ENCODE data around the gene DSC2. TPM values are rescaled to one million over a fixed set of nuclear protein-coding genes. Genes with fewer than 3 reads are reported as not detected.
"Not testable (repeated sequence)": the region's sequence is repeated elsewhere in the genome, so short reads cannot be mapped to it uniquely, and the experiment has no call there.

The DSC2 gene
- total RNA-seq, 1 donor from 2014 or later: 2.0 TPM

DNA sequence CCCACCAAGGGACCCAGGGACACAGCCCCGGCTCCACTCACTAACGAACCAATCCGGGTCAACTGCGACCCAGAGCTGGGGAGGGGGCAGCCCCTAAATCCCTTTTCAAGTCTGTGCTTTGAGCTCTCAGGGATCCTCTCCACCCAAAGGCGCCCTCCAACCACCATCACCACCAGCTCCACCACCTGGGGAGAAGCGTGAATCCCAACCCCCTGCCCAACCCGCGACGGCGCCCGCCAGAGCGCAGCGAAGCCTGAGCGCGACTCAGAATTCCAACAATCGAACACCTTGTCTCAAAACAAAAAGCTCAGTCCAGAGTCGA, 60.2 kb downstream of the DSC2 start:
- peaks cover 59% of the 10 kb centered on the region for H3K27me3 Mint-ChIP-seq (ENCODE audit: low read depth)
- peaks cover 10% of the 10 kb centered on the region for H3K9me3 Mint-ChIP-seq (ENCODE audit: low read depth)
- peak overlapping the region; percentile 68 for H3K4me3 Mint-ChIP-seq (ENCODE audit: unreplicated experiment)
- peak; percentile 59 for DNase-seq (ENCODE audit: low spot score)
- TF ChIP-seq, protein P1, sequence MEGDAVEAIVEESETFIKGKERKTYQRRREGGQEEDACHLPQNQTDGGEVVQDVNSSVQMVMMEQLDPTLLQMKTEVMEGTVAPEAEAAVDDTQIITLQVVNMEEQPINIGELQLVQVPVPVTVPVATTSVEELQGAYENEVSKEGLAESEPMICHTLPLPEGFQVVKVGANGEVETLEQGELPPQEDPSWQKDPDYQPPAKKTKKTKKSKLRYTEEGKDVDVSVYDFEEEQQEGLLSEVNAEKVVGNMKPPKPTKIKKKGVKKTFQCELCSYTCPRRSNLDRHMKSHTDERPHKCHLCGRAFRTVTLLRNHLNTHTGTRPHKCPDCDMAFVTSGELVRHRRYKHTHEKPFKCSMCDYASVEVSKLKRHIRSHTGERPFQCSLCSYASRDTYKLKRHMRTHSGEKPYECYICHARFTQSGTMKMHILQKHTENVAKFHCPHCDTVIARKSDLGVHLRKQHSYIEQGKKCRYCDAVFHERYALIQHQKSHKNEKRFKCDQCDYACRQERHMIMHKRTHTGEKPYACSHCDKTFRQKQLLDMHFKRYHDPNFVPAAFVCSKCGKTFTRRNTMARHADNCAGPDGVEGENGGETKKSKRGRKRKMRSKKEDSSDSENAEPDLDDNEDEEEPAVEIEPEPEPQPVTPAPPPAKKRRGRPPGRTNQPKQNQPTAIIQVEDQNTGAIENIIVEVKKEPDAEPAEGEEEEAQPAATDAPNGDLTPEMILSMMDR (IDR thresholded peaks at IDR 0.05): no peak
- peaks cover 4% of the 10 kb centered on the region for H3K36me3 Mint-ChIP-seq (ENCODE audit: low read depth)
- H3K4me1 Mint-ChIP-seq (ENCODE audit: low read depth): peaks cover 20% of the 10 kb centered on the region
- peak overlapping the region; percentile 46 for H3K27ac Mint-ChIP-seq (ENCODE audit: unreplicated experiment)

DNA sequence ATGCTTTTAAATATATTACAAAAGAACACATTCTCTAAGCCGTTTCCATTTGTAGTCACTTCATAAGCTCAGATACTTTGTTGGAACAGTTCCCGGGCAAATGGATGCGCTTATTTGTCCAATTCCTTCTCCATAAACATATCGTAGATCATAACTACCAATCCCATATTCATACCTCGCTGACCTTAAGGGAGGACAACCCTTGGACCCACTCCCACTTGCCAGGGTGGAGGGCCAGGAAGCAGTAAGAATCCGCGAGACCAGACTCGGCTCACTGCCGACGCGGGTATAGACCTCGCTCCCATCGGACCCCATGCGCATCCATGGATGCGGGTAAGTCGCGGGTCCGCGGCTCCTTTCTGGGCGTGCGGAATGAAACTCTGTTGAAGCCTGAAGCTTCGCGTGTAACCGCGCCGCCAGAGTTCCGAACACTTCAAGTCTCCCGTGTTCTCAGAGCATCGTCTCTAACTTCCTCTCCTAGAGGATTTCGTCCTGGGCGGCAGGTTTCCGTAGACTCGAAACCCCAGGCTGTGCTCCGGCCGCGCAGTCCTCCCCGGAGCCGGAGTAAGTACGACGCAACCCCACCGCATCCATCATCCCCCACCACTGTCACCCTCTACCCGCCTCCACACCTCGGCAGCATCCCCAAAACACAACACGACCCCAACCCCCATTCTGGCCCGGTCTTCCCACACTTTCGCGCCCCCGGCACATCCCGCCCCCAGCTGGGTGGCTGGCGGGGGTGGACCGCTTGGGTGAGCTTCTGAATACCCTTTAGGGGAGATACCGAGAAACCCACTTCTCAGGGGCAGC, 60.7 kb downstream of the DSC2 start:
- H3K9me3 Mint-ChIP-seq (ENCODE audit: low read depth): peaks cover 10% of the 10 kb centered on the region
- peak overlapping the region; percentile 68 for H3K4me3 Mint-ChIP-seq (ENCODE audit: unreplicated experiment)
- TF ChIP-seq, protein P1 (IDR thresholded peaks at IDR 0.05): no peak
- peaks cover 59% of the 10 kb centered on the region for H3K27me3 Mint-ChIP-seq (ENCODE audit: low read depth)
- DNase-seq (ENCODE audit: low spot score): peak; percentile 82
- peaks cover 4% of the 10 kb centered on the region for H3K36me3 Mint-ChIP-seq (ENCODE audit: low read depth)
- H3K4me1 Mint-ChIP-seq (ENCODE audit: low read depth): peaks cover 20% of the 10 kb centered on the region
- peak overlapping the region; percentile 46 for H3K27ac Mint-ChIP-seq (ENCODE audit: unreplicated experiment)

DNA sequence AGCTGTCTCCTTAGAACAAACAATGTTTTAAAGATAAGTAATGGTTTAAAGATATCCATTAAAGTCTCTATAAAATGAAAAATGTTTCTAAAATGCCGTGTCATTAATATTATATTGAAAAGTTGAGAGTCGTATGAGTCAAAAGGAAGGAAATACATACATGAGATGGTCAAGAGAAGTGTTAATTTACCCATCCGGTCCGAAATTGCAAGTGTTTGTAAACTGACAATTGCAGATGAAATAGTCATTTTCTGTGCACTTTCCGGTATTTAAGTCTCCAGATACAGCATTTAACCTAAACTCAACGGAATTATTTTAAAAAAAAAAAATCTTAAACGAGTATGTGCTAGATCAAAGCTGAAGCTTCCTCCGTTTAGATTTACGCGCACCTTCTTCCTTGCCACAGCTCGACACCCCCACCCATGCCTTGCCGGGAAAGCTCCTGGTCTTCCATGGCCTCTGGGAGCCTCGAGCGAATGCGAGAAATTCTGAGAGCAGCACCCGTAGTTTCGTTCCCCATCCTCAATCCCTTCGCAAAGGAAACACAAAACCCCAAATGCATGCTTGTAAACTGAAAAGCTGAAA, 61.4 kb downstream of the DSC2 start:
- TF ChIP-seq, protein P1 (IDR thresholded peaks at IDR 0.05): no peak
- Mint-ChIP-seq H3K9me3 (ENCODE audit: low read depth) (peaks cover 7% of the 10 kb centered on the region), H3K27ac (ENCODE audit: unreplicated experiment) (no peak overlapping the region), H3K36me3 (ENCODE audit: low read depth) (peaks cover 4% of the 10 kb centered on the region), H3K4me3 (ENCODE audit: unreplicated experiment) (peak overlapping the region; percentile 68), H3K4me1 (ENCODE audit: low read depth) (peaks cover 20% of the 10 kb centered on the region), H3K27me3 (ENCODE audit: low read depth) (peaks cover 55% of the 10 kb centered on the region)
- no peak for DNase-seq (ENCODE audit: low spot score)

DNA sequence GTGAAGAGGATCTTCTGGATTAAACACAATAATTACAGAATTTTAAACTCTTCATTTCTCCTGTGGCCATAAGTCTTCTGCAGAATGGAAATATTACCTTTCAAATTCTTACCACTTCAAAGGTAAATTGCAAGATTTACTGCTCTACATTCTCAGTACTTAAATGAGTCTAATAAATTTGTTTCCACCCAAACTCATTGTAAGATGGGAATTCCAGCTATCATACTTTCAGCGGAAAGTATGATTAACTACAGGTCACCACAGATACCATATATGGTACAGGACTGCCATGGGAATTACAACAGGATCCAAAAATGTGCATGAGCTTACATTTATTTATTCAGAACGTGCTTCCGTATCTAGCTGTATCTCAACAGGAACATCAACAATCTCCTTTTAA, 62.8 kb downstream of the DSC2 start:
- Mint-ChIP-seq H3K36me3 (ENCODE audit: low read depth) (peaks cover 4% of the 10 kb centered on the region), H3K4me1 (ENCODE audit: low read depth) (peaks cover 20% of the 10 kb centered on the region), H3K27me3 (ENCODE audit: low read depth) (peaks cover 50% of the 10 kb centered on the region), H3K4me3 (ENCODE audit: unreplicated experiment) (no peak overlapping the region), H3K9me3 (ENCODE audit: low read depth) (peaks cover 7% of the 10 kb centered on the region), H3K27ac (ENCODE audit: unreplicated experiment) (no peak overlapping the region)
- no peak for DNase-seq (ENCODE audit: low spot score)
- TF ChIP-seq, protein P1 (IDR thresholded peaks at IDR 0.05): no peak

DNA sequence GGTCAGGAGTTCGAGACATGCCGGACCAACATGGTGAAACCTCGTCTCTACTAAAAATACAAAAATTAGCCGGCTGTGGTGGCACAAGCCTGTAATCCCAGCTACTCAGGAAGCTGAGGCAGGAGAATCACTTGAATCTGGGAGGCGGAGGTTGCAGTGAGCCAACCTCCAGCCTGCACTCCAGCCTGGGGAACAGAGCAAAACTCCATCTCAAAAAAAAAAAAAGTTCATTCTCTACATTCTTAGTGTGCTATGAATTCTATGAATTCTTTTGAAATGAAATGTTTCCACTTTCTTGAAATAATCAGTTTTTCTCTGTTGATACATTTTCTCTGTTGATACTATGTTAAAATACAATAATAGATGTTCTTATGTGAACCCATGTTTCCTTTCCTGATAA, 64.5 kb downstream of the DSC2 start:
- not testable (repeated sequence) for H3K4me3 Mint-ChIP-seq (ENCODE audit: unreplicated experiment); H3K9me3 Mint-ChIP-seq (ENCODE audit: low read depth); H3K36me3 Mint-ChIP-seq (ENCODE audit: low read depth); DNase-seq (ENCODE audit: low spot score)
- peaks cover 20% of the 10 kb centered on the region for H3K4me1 Mint-ChIP-seq (ENCODE audit: low read depth)
- H3K27me3 Mint-ChIP-seq (ENCODE audit: low read depth): peaks cover 37% of the 10 kb centered on the region
- peak overlapping the region; percentile 59 for H3K27ac Mint-ChIP-seq (ENCODE audit: unreplicated experiment)

Measured in chondrocyte (in vitro differentiated cells).